Activated CD4-positive, alpha-beta memory T cell treated with anti-CD3 and anti-CD28 coated beads for 36 hours (primary cell): ENCODE data around the gene HRH3. TPM values are rescaled to one million over a fixed set of nuclear protein-coding genes. Genes with fewer than 3 reads are reported as not detected.
A peak's percentile ranks its signal among the peaks of the same experiment; 100 is the strongest.

ENCODE experiments used
- CTCF ChIA-PET: fragments of 350-600 bp; sonication (Branson Sonifier 250); formaldehyde crosslinking; loops from one replicate; lab custom pipeline; 2021; ENCODE audit warnings: antibody characterized with exemption, inconsistent platforms; lab: Charles Lee
- POLR2A ChIA-PET: fragments of 350-600 bp; sonication (Branson Sonifier 250); formaldehyde crosslinking; loops from one replicate; lab custom pipeline; 2021; ENCODE audit warnings: antibody characterized with exemption; lab: Charles Lee
- DNase-seq: peaks from one replicate; pipeline ENCODE4 v3.0.0-alpha.2; 2020
- H3K27ac Mint-ChIP-seq: one replicate; pipeline ENCODE4 v1.8.0; 2021; ENCODE audit warnings: mixed read lengths
- H3K27me3 Mint-ChIP-seq: one replicate; pipeline ENCODE4 v1.8.0; 2021; ENCODE audit warnings: mixed read lengths
- H3K36me3 Mint-ChIP-seq: one replicate; pipeline ENCODE4 v1.8.0; 2021; ENCODE audit warnings: mixed read lengths
- H3K4me1 Mint-ChIP-seq: one replicate; pipeline ENCODE4 v1.8.0; 2021; ENCODE audit warnings: low read depth, mixed read lengths
- H3K4me3 Mint-ChIP-seq: one replicate; pipeline ENCODE4 v1.8.0; 2021; ENCODE audit warnings: mild to moderate bottlenecking, mixed read lengths
- H3K9me3 Mint-ChIP-seq: one replicate; pipeline ENCODE4 v1.8.0; 2021; ENCODE audit warnings: mixed read lengths
- intact Hi-C: fragments of 100-400 bp; cut with micrococcal nuclease; formaldehyde crosslinking; loops from one replicate; pipeline ENCODE4 v1.15.1; 2023
- total RNA-seq, 2 experiments: library from RNA; stranded (reverse); gene quantifications; one replicate each; pipeline ENCODE4 v1.2.3, GENCODE V29; 2021

Gene HRH3
- total RNA-seq, 2 experiments from 2014 or later = not detected

- H3K9me3 Mint-ChIP-seq = no peaks in the 10 kb centered on the region
- POLR2A ChIA-PET = no interaction called here
- CTCF ChIA-PET = interaction anchor here (0.5 kb wide), 1 partner anchor 47 kb away, joined by 3 read pairs; no protein-coding TSS in a partner anchor
- H3K4me3 Mint-ChIP-seq = peak overlapping the region; percentile 87
- H3K36me3 Mint-ChIP-seq = peaks cover 4% of the 10 kb centered on the region
- H3K27me3 Mint-ChIP-seq = no peaks in the 10 kb centered on the region
- peaks cover 39% of the 10 kb centered on the region for H3K4me1 Mint-ChIP-seq
- no peak for DNase-seq
- intact Hi-C loops = no loop called here
- H3K27ac Mint-ChIP-seq = peak overlapping the region; percentile 91
Observed at GRCh38 chr20:62183426-62184142, 36.5 kb downstream of the HRH3 start.

GRCh38 chr20:62182469-62183425, 37.3 kb downstream of the HRH3 start, which contains the start of gene MTG2:
MTG2 (plus strand) TSS chr20:62183028; CDS start chr20:62193421, 10,393 bp downstream.
- intact Hi-C loops = loop anchor here (1.0 kb wide), 3 partner anchors 22 to 60 kb away; partner anchors contain the start of genes LSM14B and OSBPL2
- no peaks in the 10 kb centered on the region for H3K9me3 Mint-ChIP-seq
- peak; percentile 96 for DNase-seq
- ChIA-PET POLR2A (interaction anchor here (1.0 to 1.4 kb wide), 2 partner anchors 44 to 61 kb away, joined by 3 to 4 read pairs; no protein-coding TSS in a partner anchor), CTCF (interaction anchor here (0.5 kb wide), 1 partner anchor 47 kb away, joined by 3 read pairs; no protein-coding TSS in a partner anchor)
- peaks cover 4% of the 10 kb centered on the region for H3K36me3 Mint-ChIP-seq
- H3K27me3 Mint-ChIP-seq = no peaks in the 10 kb centered on the region
- peak within 1 kb of the TSS; percentile 91 for H3K27ac Mint-ChIP-seq
- H3K4me3 Mint-ChIP-seq = peak within 1 kb of the TSS; percentile 87
- H3K4me1 Mint-ChIP-seq = peaks cover 38% of the 10 kb centered on the region

GRCh38 chr20:62181808-62182207, 38.3 kb downstream of the HRH3 start:
- Mint-ChIP-seq H3K4me3 (peak overlapping the region; percentile 87), H3K27ac (peak overlapping the region; percentile 91), H3K36me3 (peaks cover 4% of the 10 kb centered on the region), H3K4me1 (peaks cover 31% of the 10 kb centered on the region), H3K27me3 (no peaks in the 10 kb centered on the region), H3K9me3 (no peaks in the 10 kb centered on the region)
- POLR2A ChIA-PET = interaction anchor here (1.4 kb wide), 1 partner anchor 60 kb away, joined by 4 read pairs; no protein-coding TSS in a partner anchor
- no peak for DNase-seq
- intact Hi-C loops = loop anchor here (1.0 kb wide), 3 partner anchors 22 to 60 kb away; partner anchors contain the start of genes LSM14B and OSBPL2
- CTCF ChIA-PET = no interaction called here

DNA sequence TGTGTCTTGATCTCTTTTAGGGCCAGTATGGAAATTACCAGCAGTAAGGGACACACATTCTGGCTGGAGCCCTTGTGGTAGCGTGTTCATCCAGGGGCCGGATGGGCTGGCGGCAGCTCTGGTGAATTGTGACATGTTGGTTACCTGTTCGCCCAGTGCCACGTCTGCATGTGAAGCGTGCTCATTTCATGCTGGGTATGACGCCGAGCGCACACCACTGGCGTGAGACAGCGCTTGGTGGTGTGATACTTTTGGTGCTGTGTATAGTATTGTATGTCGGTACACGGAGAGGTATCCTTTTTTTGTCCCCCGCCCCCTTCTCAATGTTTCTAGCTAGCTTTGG, 40.9 kb downstream of the HRH3 start:
- intact Hi-C loops = no loop called here
- H3K4me3 Mint-ChIP-seq = no peak overlapping the region
- CTCF ChIA-PET = no interaction called here
- peaks cover 16% of the 10 kb centered on the region for H3K4me1 Mint-ChIP-seq
- POLR2A ChIA-PET = no interaction called here
- H3K27me3 Mint-ChIP-seq = no peaks in the 10 kb centered on the region
- DNase-seq = no peak
- no peaks in the 10 kb centered on the region for H3K9me3 Mint-ChIP-seq
- H3K36me3 Mint-ChIP-seq = peaks cover 4% of the 10 kb centered on the region
- H3K27ac Mint-ChIP-seq = no peak overlapping the region

DNA sequence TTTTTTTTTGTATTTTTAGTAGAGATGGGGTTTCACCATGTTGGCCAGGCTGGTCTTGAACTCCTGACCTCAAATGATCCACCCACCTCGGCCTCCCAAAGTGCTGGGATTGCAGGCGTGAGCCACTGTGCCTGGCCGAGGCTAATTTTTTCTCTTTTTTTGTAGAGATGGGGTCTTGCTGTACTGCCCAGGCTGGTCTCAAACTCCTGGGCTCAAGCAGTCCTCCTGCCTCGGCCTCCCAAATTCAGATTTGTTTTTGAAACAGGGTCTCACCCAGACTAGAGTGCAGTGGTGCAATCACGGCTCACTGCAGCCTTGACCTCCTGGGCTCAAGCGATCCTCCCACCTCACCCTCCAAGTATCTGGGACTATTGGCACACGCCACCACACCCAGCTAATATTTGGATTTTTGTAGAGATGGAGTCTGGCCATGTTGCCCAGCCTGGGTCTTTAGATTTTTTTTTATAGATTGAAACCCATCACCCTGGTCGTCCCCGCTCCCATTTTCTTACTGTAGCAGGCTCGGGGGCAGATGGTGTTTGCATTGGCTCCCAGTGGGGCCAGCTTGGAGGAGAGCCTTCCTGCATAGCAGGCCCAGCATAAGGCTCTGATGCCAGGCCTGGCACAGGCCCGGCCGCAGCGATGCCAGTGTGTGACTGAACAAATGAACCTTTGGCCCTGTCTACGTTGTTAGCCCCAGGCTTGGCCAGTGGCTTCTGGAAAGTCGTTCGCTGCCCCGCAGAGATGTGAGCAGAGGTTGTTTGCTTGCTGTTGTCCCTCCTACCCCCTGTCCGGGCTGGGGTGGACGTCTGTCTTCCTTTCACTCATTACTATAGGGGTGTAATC, 41.5 kb downstream of the HRH3 start:
- Mint-ChIP-seq H3K27ac (no peak overlapping the region), H3K9me3 (no peaks in the 10 kb centered on the region), H3K4me3 (no peak overlapping the region), H3K4me1 (peaks cover 10% of the 10 kb centered on the region), H3K27me3 (no peaks in the 10 kb centered on the region), H3K36me3 (peaks cover 7% of the 10 kb centered on the region)
- intact Hi-C loops = no loop called here
- ChIA-PET POLR2A (no interaction called here), CTCF (no interaction called here)
- DNase-seq = no peak

DNA sequence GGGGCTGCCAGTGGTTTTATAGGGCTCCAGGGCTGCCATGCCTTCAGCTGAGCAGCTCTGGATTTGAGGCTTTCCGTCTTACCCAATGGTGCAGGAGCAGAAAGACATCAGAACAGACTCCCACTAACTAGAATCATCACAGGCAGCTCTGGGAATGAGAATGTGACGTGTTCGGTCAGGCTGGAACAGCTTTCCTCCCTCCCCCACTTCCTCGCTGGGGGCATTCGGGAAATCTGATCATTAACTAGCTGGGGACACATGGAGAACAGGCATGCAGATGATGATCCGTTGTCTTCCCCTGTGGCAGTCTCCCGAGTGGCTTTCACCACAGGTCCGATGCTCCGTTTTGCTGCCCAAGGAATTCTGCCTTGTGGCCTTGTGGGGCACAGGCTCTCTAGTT, 42.8 kb downstream of the HRH3 start:
- ChIA-PET CTCF (no interaction called here), POLR2A (interaction anchor here (0.6 kb wide), 1 partner anchor 9 kb away, joined by 3 read pairs; no protein-coding TSS in a partner anchor)
- DNase-seq = no peak
- no peak overlapping the region for H3K27ac Mint-ChIP-seq
- H3K36me3 Mint-ChIP-seq = peaks cover 4% of the 10 kb centered on the region
- H3K4me1 Mint-ChIP-seq = peaks cover 7% of the 10 kb centered on the region
- no peak overlapping the region for H3K4me3 Mint-ChIP-seq
- no peaks in the 10 kb centered on the region for H3K27me3 Mint-ChIP-seq
- intact Hi-C loops = no loop called here
- H3K9me3 Mint-ChIP-seq = no peaks in the 10 kb centered on the region

GRCh38 chr20:62176866-62177265, 43.2 kb downstream of the HRH3 start:
- POLR2A ChIA-PET = interaction anchor here (0.6 kb wide), 1 partner anchor 9 kb away, joined by 3 read pairs; no protein-coding TSS in a partner anchor
- Mint-ChIP-seq H3K4me1 (peaks cover 3% of the 10 kb centered on the region), H3K27ac (no peak overlapping the region), H3K9me3 (no peaks in the 10 kb centered on the region), H3K27me3 (no peaks in the 10 kb centered on the region), H3K4me3 (no peak overlapping the region), H3K36me3 (peaks cover 4% of the 10 kb centered on the region)
- DNase-seq = no peak
- intact Hi-C loops = no loop called here
- CTCF ChIA-PET = no interaction called here

GRCh38 chr20:62175711-62176110, 44.4 kb downstream of the HRH3 start:
- ChIA-PET POLR2A (no interaction called here), CTCF (no interaction called here)
- H3K27ac Mint-ChIP-seq = no peak overlapping the region
- no peaks in the 10 kb centered on the region for H3K4me1 Mint-ChIP-seq
- no peaks in the 10 kb centered on the region for H3K27me3 Mint-ChIP-seq
- intact Hi-C loops = no loop called here
- H3K9me3 Mint-ChIP-seq = no peaks in the 10 kb centered on the region
- peaks cover 4% of the 10 kb centered on the region for H3K36me3 Mint-ChIP-seq
- no peak overlapping the region for H3K4me3 Mint-ChIP-seq
- no peak for DNase-seq

DNA sequence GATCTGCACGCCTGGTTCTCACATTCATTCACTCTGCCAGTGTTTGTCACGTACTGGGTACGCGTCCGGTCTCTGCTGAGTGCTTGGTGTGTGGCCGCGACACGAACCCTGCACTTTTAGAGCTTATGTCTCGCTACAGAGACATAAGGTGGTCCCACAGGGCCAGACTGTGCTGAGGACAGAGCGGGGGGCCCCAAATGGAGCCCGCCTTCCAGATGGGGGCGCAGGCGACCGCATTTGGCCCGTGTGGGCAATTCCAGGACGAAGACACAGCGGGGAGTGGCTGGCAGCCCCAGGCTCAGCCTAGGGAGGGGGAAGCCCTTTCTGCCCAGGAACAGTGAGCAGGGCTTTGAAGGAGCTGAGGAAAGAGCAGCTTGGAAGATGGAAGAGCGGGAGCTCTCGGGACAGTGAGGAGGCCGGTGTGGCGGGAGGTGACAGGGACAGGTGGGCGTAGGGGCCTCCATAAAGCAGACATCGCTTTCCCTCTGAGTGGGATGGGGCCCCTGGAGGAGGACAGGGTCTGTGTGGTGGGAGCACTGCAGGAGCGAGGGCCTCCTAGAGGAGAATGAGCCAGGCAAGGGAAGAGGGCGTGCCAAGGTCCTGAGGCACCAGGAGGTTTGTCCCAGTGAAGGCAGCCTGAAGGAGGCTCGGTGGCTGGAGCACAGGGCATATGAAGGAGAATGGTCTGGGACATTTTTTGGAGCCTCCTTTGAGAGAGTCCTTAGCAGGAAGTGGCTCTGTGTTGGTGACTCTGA, 45.0 kb downstream of the HRH3 start:
- Mint-ChIP-seq H3K4me3 (no peak overlapping the region), H3K9me3 (no peaks in the 10 kb centered on the region), H3K4me1 (no peaks in the 10 kb centered on the region), H3K27me3 (no peaks in the 10 kb centered on the region), H3K36me3 (peaks cover 4% of the 10 kb centered on the region), H3K27ac (no peak overlapping the region)
- no peak for DNase-seq
- ChIA-PET CTCF (no interaction called here), POLR2A (no interaction called here)
- intact Hi-C loops = no loop called here

GRCh38 chr20:62174021-62174804, 45.9 kb downstream of the HRH3 start:
- Mint-ChIP-seq H3K36me3 (peaks cover 4% of the 10 kb centered on the region), H3K27me3 (no peaks in the 10 kb centered on the region), H3K9me3 (no peaks in the 10 kb centered on the region), H3K4me1 (no peaks in the 10 kb centered on the region), H3K4me3 (no peak overlapping the region), H3K27ac (no peak overlapping the region)
- ChIA-PET CTCF (no interaction called here), POLR2A (no interaction called here)
- intact Hi-C loops = no loop called here
- no peak for DNase-seq
